ENCODE data around the gene EMC9.

The EMC9 gene

GRCh38 chr14:24177041-24177825, 35.8 kb upstream of the EMC9 start:
- DNase-seq = no peak

- no peak for DNase-seq
These were observed 35.2 kb upstream of the EMC9 start for GRCh38 chr14:24176599-24176998.

GRCh38 chr14:24172871-24173281, 31.5 kb upstream of the EMC9 start:
- DNase-seq = no peak

- no peak for DNase-seq
These were observed 31.0 kb upstream of the EMC9 start for GRCh38 chr14:24172261-24172860.

- no peak for DNase-seq
These were observed 30.2 kb upstream of the EMC9 start, which contains the start of gene REC8 for GRCh38 chr14:24171422-24172260. TSS of gene REC8 (plus strand) at chr14:24172080. CDS start at chr14:24172553, 473 bp downstream.

- no peak for DNase-seq
These were observed 26.2 kb upstream of the EMC9 start for GRCh38 chr14:24167469-24168114.

GRCh38 chr14:24165785-24166184, 24.4 kb upstream of the EMC9 start:
- no peak for DNase-seq

- DNase-seq = no peak
These were observed 23.2 kb upstream of the EMC9 start for GRCh38 chr14:24164518-24164991.

GRCh38 chr14:24162093-24162492, 20.7 kb upstream of the EMC9 start:
- DNase-seq = peak; percentile 43

- peak; percentile 97 for DNase-seq
These were observed 19.7 kb upstream of the EMC9 start, which contains the start of gene IRF9 for GRCh38 chr14:24160850-24161804. TSS of gene IRF9 (plus strand) at chr14:24161265. CDS start at chr14:24162145, 880 bp downstream.

GRCh38 chr14:24160499-24160849, 19.1 kb upstream of the EMC9 start:
- DNase-seq = no peak

- no peak for DNase-seq
These were observed 18.5 kb upstream of the EMC9 start for GRCh38 chr14:24159777-24160498.

- no peak for DNase-seq
These were observed 15.9 kb upstream of the EMC9 start for GRCh38 chr14:24157331-24157730.

GRCh38 chr14:24156840-24157239, 15.4 kb upstream of the EMC9 start:
- DNase-seq = no peak

GRCh38 chr14:24155100-24155499, 13.7 kb upstream of the EMC9 start:
- DNase-seq = no peak

GRCh38 chr14:24151404-24152080, 10.2 kb upstream of the EMC9 start:
- no peak for DNase-seq

- DNase-seq = no peak
These were observed 9.6 kb upstream of the EMC9 start for GRCh38 chr14:24150993-24151392.

GRCh38 chr14:24150567-24150966, 9.2 kb upstream of the EMC9 start:
- no peak for DNase-seq

GRCh38 chr14:24150061-24150460, 8.7 kb upstream of the EMC9 start:
- no peak for DNase-seq

- no peak for DNase-seq
These were observed 8.0 kb upstream of the EMC9 start for GRCh38 chr14:24149302-24149969.
